OCI-LY7 (cell line): ENCODE results near the gene HCK. TPM values are rescaled to one million over a fixed set of nuclear protein-coding genes. Genes with fewer than 3 reads are reported as not detected.

Source experiments
- BruUV-seq: library from RNA; stranded (reverse); fragments of 400-500 nt; replicated peaks from 2 replicates; lab custom pipeline; 2021; lab: Mats Ljungman, UMichigan
- CTCF ChIA-PET: fragments of 300-600 bp; sonication (Branson Sonifier 250); formaldehyde crosslinking; loops from one replicate; lab custom pipeline; 2022; ENCODE audit warnings: antibody characterized with exemption; ENCODE audit not compliant: unreplicated experiment; lab: Charles Lee
- POLR2A ChIA-PET: fragments of 300-600 bp; sonication (Branson Sonifier 250); formaldehyde crosslinking; loops from one replicate; lab custom pipeline; 2022; ENCODE audit warnings: antibody characterized with exemption; lab: Charles Lee
- DNase-seq: peaks from one replicate; pipeline ENCODE4 v3.0.0-alpha.2; 2015; ENCODE audit warnings: low spot score
- H2AFZ ChIP-seq: fragments of 200-600 bp; sonication (generic), shearing (Covaris generic); 2 replicates; pipeline ENCODE4 v1.6.1; 2014; ENCODE audit warnings: mild to moderate bottlenecking, antibody characterized with exemption, low read length, moderate library complexity
- H3K27ac ChIP-seq: fragments of 200-600 bp; sonication (generic); 2 replicates; pipeline ENCODE4 v1.5.1; 2014; ENCODE audit warnings: mixed run types, low read depth, mild to moderate bottlenecking, moderate library complexity, low read length, inconsistent platforms; ENCODE audit not compliant: poor library complexity, severe bottlenecking
- H3K36me3 ChIP-seq: fragments of 200-600 bp; sonication (generic); 2 replicates; pipeline ENCODE4 v1.6.1; 2014; ENCODE audit warnings: mild to moderate bottlenecking, antibody characterized with exemption, low read length, moderate library complexity, mixed read lengths; ENCODE audit not compliant: insufficient read depth
- H3K4me1 ChIP-seq: fragments of 200-600 bp; sonication (generic); 2 replicates; pipeline ENCODE4 v1.5.1; 2014; ENCODE audit warnings: mild to moderate bottlenecking, low read length; ENCODE audit not compliant: insufficient read depth, poor library complexity, severe bottlenecking
- H3K4me2 ChIP-seq: fragments of 200-600 bp; sonication (generic); 2 replicates; pipeline ENCODE4 v1.6.1; 2014; ENCODE audit warnings: mild to moderate bottlenecking, low read length
- H3K4me3 ChIP-seq: fragments of 200-600 bp; sonication (generic); 2 replicates; pipeline ENCODE4 v1.5.1; 2014; ENCODE audit warnings: mild to moderate bottlenecking, low read depth, low read length; ENCODE audit not compliant: poor library complexity, severe bottlenecking
- H3K79me2 ChIP-seq: fragments of 200-600 bp; sonication (generic); 2 replicates; pipeline ENCODE4 v1.6.1; 2016; ENCODE audit warnings: low read depth, mild to moderate bottlenecking, low read length, moderate library complexity, mixed read lengths; ENCODE audit not compliant: insufficient read depth
- H3K9me2 ChIP-seq: fragments of 200-600 bp; sonication (generic); 2 replicates; pipeline ENCODE4 v1.6.1; 2016; ENCODE audit warnings: mild to moderate bottlenecking, low read length, mixed read lengths; ENCODE audit not compliant: insufficient read depth
- H3K9me3 ChIP-seq: fragments of 200-600 bp; sonication (generic); 2 replicates; pipeline ENCODE4 v1.6.1; 2014; ENCODE audit warnings: mild to moderate bottlenecking, mixed run types, low read length, mixed read lengths
- H4K20me1 ChIP-seq: fragments of 200-600 bp; sonication (generic); 2 replicates; pipeline ENCODE4 v1.6.1; 2014; ENCODE audit warnings: mild to moderate bottlenecking, antibody characterized with exemption, low read length, moderate library complexity, mixed read lengths; ENCODE audit not compliant: insufficient read depth
- CTCF ChIP-seq: fragments of 200-600 bp; sonication (generic); conservative IDR thresholded peaks from 2 replicates; pipeline ENCODE4 v1.5.1; 2014; ENCODE audit warnings: mild to moderate bottlenecking, antibody characterized with exemption, low read length, moderate library complexity, mixed read lengths
- EZH2phosphoT487 ChIP-seq: fragments of 200-600 bp; sonication (generic); IDR thresholded peaks from 2 replicates; pipeline ENCODE4 v1.6.1; 2018; ENCODE audit warnings: low read depth, borderline replicate concordance, mild to moderate bottlenecking, mixed run types, antibody characterized with exemption, low read length, moderate library complexity, mixed read lengths
- intact Hi-C: fragments of 100-400 bp; cut with micrococcal nuclease; formaldehyde crosslinking; loops from one replicate; pipeline ENCODE4 v1.10.0; 2022; ENCODE audit not compliant: unreplicated experiment
- total RNA-seq, 2 experiments: library from RNA; depleted of rRNA in 1 of 2; stranded (reverse); fragments of >200 nt in 1 of 2; shearing (Covaris generic) in 1 of 2; gene quantifications; 2 replicates each; pipeline ENCODE4 v1.2.3, GENCODE V29; 2014 to 2022

HCK gene
- total RNA-seq, 2 experiments from 2014 or later: 0.19 to 3.2 TPM

DNA sequence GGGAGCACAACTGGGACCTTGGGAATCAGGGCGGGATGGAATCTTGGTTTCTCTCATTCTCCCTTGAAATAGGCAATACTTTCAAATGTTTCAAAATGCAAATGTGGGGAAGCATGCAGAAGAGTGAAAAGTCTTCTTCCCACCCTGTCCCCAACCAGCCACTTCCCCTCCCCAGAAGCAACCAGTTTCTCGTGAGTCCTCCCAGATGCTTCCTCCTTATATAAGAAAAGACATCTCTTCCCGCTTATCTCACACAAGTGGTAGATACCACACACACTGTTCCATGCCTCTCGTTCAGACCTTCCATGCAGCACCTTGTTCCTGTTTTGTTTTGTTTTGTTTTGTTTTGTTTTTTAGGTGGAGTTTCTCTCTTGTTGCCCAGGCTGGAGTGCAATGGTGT lies 25.1 kb downstream of the HCK start:
- Histone ChIP-seq H2AFZ (no peak overlapping the region), H3K36me3 (no peaks in the 10 kb centered on the region), H3K4me2 (no peak overlapping the region), H4K20me1 (no peaks in the 10 kb centered on the region), H3K9me2 (no peaks in the 10 kb centered on the region), H3K79me2 (no peaks in the 10 kb centered on the region), H3K9me3 (no peaks in the 10 kb centered on the region), H3K4me1 (no peaks in the 10 kb centered on the region), H3K27ac (no peak overlapping the region), H3K4me3 (no peak overlapping the region)
- no TSS peak for BruUV-seq
- POLR2A ChIA-PET: no interaction called here
- intact Hi-C loops: no loop called here
- TF ChIP-seq CTCF (no peak), EZH2phosphoT487 (no peak)
- no peak for DNase-seq
- CTCF ChIA-PET: no interaction called here

DNA sequence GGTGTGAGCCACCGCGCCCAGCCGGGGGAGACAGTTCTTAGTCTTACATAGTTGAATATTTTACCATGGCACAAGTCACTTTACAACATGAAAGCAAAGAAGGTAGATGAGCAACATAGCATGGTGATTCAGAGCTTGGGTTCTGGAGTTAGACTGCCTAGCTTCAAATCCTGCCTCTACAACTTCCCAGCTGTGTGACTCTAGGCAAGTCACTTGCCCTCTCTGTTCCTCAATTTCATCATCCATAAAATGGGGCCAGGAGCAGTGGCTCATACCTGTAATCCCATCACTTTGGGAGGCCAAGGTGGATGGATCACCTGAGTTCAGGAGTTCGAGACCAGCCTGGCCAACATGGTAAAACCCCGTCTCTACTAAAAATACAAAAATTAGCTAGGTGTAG lies 26.3 kb downstream of the HCK start:
- no peak overlapping the region for H3K4me3 ChIP-seq
- H2AFZ ChIP-seq: no peak overlapping the region
- no peaks in the 10 kb centered on the region for H3K4me1 ChIP-seq
- no peaks in the 10 kb centered on the region for H3K36me3 ChIP-seq
- no peak overlapping the region for H3K27ac ChIP-seq
- H3K4me2 ChIP-seq: no peak overlapping the region
- H3K9me3 ChIP-seq: no peaks in the 10 kb centered on the region
- H3K9me2 ChIP-seq: no peaks in the 10 kb centered on the region
- no peaks in the 10 kb centered on the region for H4K20me1 ChIP-seq
- POLR2A ChIA-PET: interaction anchor here (1.4 kb wide), 1 partner anchor 35 kb away, joined by 6 read pairs; no protein-coding TSS in a partner anchor
- no peaks in the 10 kb centered on the region for H3K79me2 ChIP-seq
- CTCF ChIA-PET: no interaction called here
- intact Hi-C loops: no loop called here
- no TSS peak for BruUV-seq
- DNase-seq: no peak
- no peak for TF ChIP-seq EZH2phosphoT487

DNA sequence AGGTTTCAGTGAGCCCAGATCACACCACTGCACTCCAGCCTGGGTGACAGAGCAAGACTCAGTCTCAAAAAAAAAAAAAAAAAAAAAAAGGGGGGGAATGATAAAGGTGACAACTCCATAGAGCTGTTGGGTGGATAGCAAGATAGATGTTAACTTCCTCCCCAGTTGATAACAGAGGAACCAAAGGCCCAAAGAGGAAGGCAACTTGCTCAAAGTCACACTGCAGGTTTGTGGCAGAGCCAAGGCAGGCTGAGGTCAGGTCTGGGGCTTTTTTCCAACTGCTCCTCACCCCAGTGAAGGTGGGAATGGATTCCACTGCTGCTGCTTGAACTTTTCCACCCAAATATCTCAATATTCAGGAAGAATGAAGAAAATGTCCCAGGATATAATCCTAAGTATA lies 26.7 kb downstream of the HCK start:
- POLR2A ChIA-PET: interaction anchor here (1.4 kb wide), 1 partner anchor 36 kb away, joined by 6 read pairs; no protein-coding TSS in a partner anchor
- Histone ChIP-seq H4K20me1 (no peaks in the 10 kb centered on the region), H3K4me3 (no peak overlapping the region), H3K36me3 (no peaks in the 10 kb centered on the region), H3K9me3 (no peaks in the 10 kb centered on the region), H2AFZ (no peak overlapping the region), H3K79me2 (no peaks in the 10 kb centered on the region), H3K9me2 (no peaks in the 10 kb centered on the region), H3K27ac (no peak overlapping the region), H3K4me2 (no peak overlapping the region), H3K4me1 (no peaks in the 10 kb centered on the region)
- BruUV-seq: no TSS peak
- no peak for DNase-seq
- TF ChIP-seq EZH2phosphoT487 (no peak), CTCF (no peak)
- CTCF ChIA-PET: no interaction called here
- intact Hi-C loops: no loop called here
